GM21526 (cell line): ENCODE measurements around the gene TRPM3.

Experiments used
- ATAC-seq: cut with Tn5 transposase; IDR thresholded peaks from one replicate; pipeline ENCODE4 v1.9.1; 2021; ENCODE audit warnings: moderate library complexity; ENCODE audit not compliant: unreplicated experiment, low FRiP score

The TRPM3 gene

GRCh38 chr9:70902692-70903131 lies 218.7 kb downstream of the TRPM3 start:
- no peak for ATAC-seq

- ATAC-seq, result no peak
Observed at GRCh38 chr9:70902171-70902570, 219.2 kb downstream of the TRPM3 start.

GRCh38 chr9:70901746-70902145 lies 219.7 kb downstream of the TRPM3 start:
- no peak for ATAC-seq

- no peak for ATAC-seq
Observed at GRCh38 chr9:70901013-70901412, 220.4 kb downstream of the TRPM3 start.

- ATAC-seq, result no peak
Observed at GRCh38 chr9:70893580-70894122, 227.8 kb downstream of the TRPM3 start.

- no peak for ATAC-seq
Observed at GRCh38 chr9:70888471-70888870, 232.9 kb downstream of the TRPM3 start.

- no peak for ATAC-seq
Observed at GRCh38 chr9:70887826-70888225, 233.6 kb downstream of the TRPM3 start.

GRCh38 chr9:70883963-70884793 lies 237.2 kb downstream of the TRPM3 start:
- ATAC-seq, result no peak

GRCh38 chr9:70883056-70883455 lies 238.4 kb downstream of the TRPM3 start:
- no peak for ATAC-seq

GRCh38 chr9:70881333-70881732 lies 240.1 kb downstream of the TRPM3 start:
- no peak for ATAC-seq

- no peak for ATAC-seq
Observed at GRCh38 chr9:70880535-70880934, 240.9 kb downstream of the TRPM3 start.

GRCh38 chr9:70878576-70878975 lies 242.8 kb downstream of the TRPM3 start:
- no peak for ATAC-seq

GRCh38 chr9:70874451-70874850 lies 247.0 kb downstream of the TRPM3 start:
- no peak for ATAC-seq

GRCh38 chr9:70873506-70873905 lies 247.9 kb downstream of the TRPM3 start:
- ATAC-seq, result no peak

GRCh38 chr9:70868661-70869652 lies 252.5 kb downstream of the TRPM3 start:
- ATAC-seq, result no peak

- ATAC-seq, result no peak
Observed at GRCh38 chr9:70868041-70868440, 253.4 kb downstream of the TRPM3 start.

- ATAC-seq, result no peak
Observed at GRCh38 chr9:70865471-70865870, 255.9 kb downstream of the TRPM3 start.

- ATAC-seq, result no peak
Observed at GRCh38 chr9:70861797-70862196, 259.6 kb downstream of the TRPM3 start.

- ATAC-seq, result no peak
Observed at GRCh38 chr9:70861376-70861775, 260.0 kb downstream of the TRPM3 start.

GRCh38 chr9:70859694-70860093 lies 261.7 kb downstream of the TRPM3 start:
- no peak for ATAC-seq

GRCh38 chr9:70856411-70856810 lies 265.0 kb downstream of the TRPM3 start:
- ATAC-seq, result no peak
